ENCODE measurements around the gene SAMD13. TPM values are rescaled to one million over a fixed set of nuclear protein-coding genes. Genes with fewer than 3 reads are reported as not detected.

Gene SAMD13
- total and polyA plus RNA-seq, 5 donors from 2014 or later, result 0.17 to 0.42 (median 0.31) TPM; not detected in 2

DNA sequence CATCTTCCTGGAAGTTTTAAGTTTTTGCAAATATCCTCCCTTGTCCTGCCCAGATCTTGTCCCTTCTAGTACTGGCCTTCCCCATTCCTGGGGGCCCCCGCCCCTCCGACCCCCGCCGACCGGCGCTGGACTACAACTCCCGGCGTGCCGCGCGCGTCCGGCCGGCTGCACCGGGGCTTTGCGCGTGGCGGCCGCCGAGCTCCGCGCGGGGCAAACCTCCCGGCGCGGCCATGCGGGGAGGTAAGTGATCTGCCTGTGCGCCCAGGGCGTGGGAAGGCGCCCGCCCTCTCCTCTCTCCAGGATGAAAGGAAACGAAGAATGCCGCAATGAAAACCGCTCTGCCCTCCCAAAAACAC is 3.2 kb upstream of the SAMD13 start:
- Histone ChIP-seq H3K36me3 (ENCODE audit: control insufficient read depth, insufficient read depth, low read length) (no peaks in the 10 kb centered on the region), H3K27ac (ENCODE audit: insufficient read depth, low read length, poor library complexity, severe bottlenecking) (no peak overlapping the region), H3K27me3 (ENCODE audit: control insufficient read depth, insufficient read depth, low read length) (peaks cover 42% of the 10 kb centered on the region), H3K4me1 (ENCODE audit: control insufficient read depth, insufficient read depth, low read length, poor library complexity, severe bottlenecking) (peaks cover 15% of the 10 kb centered on the region), H3K9me3 (ENCODE audit: control insufficient read depth in 2 of 2, low read length in 2 of 2) (no peaks in the 10 kb centered on the region), H3K4me3 (ENCODE audit: low read depth, low read length) (peak overlapping the region; percentile 63)
- peak; percentile 58 to 68 for ATAC-seq (ENCODE audit: low read depth in 2 of 2)
- Mint-ChIP-seq H3K4me3 (peak overlapping the region; percentile 78 to 91 (median 88)), H3K9me3 (peaks cover 0 to 7% (median 6%) of the 10 kb centered on the region in 7 donors), H3K27ac (peak overlapping the region in 1 of 3 donors; percentile 32), H3K27me3 (peaks cover 65% of the 10 kb centered on the region), H3K36me3 (no peaks in the 10 kb centered on the region), H3K4me1 (peaks cover 4 to 33% (median 13%) of the 10 kb centered on the region in 4 donors)
- DNase-seq, result peak; percentile 2 to 49 (median 36)

GRCh38 chr1:84298684-84299535 is 2.6 kb upstream of the SAMD13 start:
- peak in 1 of 3 donors; percentile 18 for DNase-seq
- Mint-ChIP-seq H3K27ac (peak overlapping the region in 2 of 3 donors; percentile 34 to 68), H3K36me3 (no peaks in the 10 kb centered on the region), H3K4me3 (peak overlapping the region; percentile 83 to 91 (median 88)), H3K27me3 (peaks cover 71% of the 10 kb centered on the region), H3K9me3 (peaks cover 0 to 7% (median 6%) of the 10 kb centered on the region in 7 donors), H3K4me1 (peaks cover 6 to 37% (median 18%) of the 10 kb centered on the region in 4 donors)
- Histone ChIP-seq H3K4me3 (ENCODE audit: low read depth, low read length) (peak overlapping the region; percentile 61), H3K4me1 (ENCODE audit: control insufficient read depth, insufficient read depth, low read length, poor library complexity, severe bottlenecking) (peaks cover 15% of the 10 kb centered on the region), H3K27me3 (ENCODE audit: control insufficient read depth, insufficient read depth, low read length) (peaks cover 45% of the 10 kb centered on the region), H3K36me3 (ENCODE audit: control insufficient read depth, insufficient read depth, low read length) (no peaks in the 10 kb centered on the region), H3K9me3 (ENCODE audit: control insufficient read depth in 2 of 2, low read length in 2 of 2) (no peaks in the 10 kb centered on the region), H3K27ac (ENCODE audit: insufficient read depth, low read length, poor library complexity, severe bottlenecking) (no peak overlapping the region)
- ATAC-seq (ENCODE audit: low read depth in 2 of 2), result peak; percentile 27 to 33

- peak overlapping the region in 2 of 3 donors; percentile 34 to 68 for H3K27ac Mint-ChIP-seq
- peaks cover 71% of the 10 kb centered on the region for H3K27me3 Mint-ChIP-seq
- H3K4me3 Mint-ChIP-seq, result peak overlapping the region; percentile 81 to 89 (median 85)
- Histone ChIP-seq H3K27me3 (ENCODE audit: control insufficient read depth, insufficient read depth, low read length) (peaks cover 47% of the 10 kb centered on the region), H3K27ac (ENCODE audit: insufficient read depth, low read length, poor library complexity, severe bottlenecking) (no peak overlapping the region), H3K4me3 (ENCODE audit: low read depth, low read length) (no peak overlapping the region), H3K4me1 (ENCODE audit: control insufficient read depth, insufficient read depth, low read length, poor library complexity, severe bottlenecking) (peaks cover 15% of the 10 kb centered on the region), H3K9me3 (ENCODE audit: control insufficient read depth in 2 of 2, low read length in 2 of 2) (no peaks in the 10 kb centered on the region), H3K36me3 (ENCODE audit: control insufficient read depth, insufficient read depth, low read length) (no peaks in the 10 kb centered on the region)
- no peaks in the 10 kb centered on the region for H3K36me3 Mint-ChIP-seq
- peaks cover 6 to 37% (median 18%) of the 10 kb centered on the region in 4 donors for H3K4me1 Mint-ChIP-seq
- peaks cover 0 to 7% (median 5%) of the 10 kb centered on the region in 7 donors for H3K9me3 Mint-ChIP-seq
- DNase-seq (no peak), ATAC-seq (ENCODE audit: low read depth in 2 of 2) (no peak)
These were observed 1.9 kb upstream of the SAMD13 start for GRCh38 chr1:84299536-84300170.

GRCh38 chr1:84300501-84300900 is 1.0 kb upstream of the SAMD13 start:
- ATAC-seq (ENCODE audit: low read depth in 2 of 2) (no peak), DNase-seq (no peak)
- Mint-ChIP-seq H3K4me3 (no peak overlapping the region), H3K9me3 (peaks cover 0 to 7% (median 2%) of the 10 kb centered on the region in 7 donors), H3K36me3 (no peaks in the 10 kb centered on the region), H3K27me3 (peaks cover 73% of the 10 kb centered on the region), H3K4me1 (peaks cover 6 to 37% (median 18%) of the 10 kb centered on the region in 4 donors), H3K27ac (no peak overlapping the region)
- no peak overlapping the region for H3K27ac ChIP-seq (ENCODE audit: insufficient read depth, low read length, poor library complexity, severe bottlenecking)
- H3K9me3 ChIP-seq (ENCODE audit: control insufficient read depth in 2 of 2, low read length in 2 of 2), result no peaks in the 10 kb centered on the region
- H3K27me3 ChIP-seq (ENCODE audit: control insufficient read depth, insufficient read depth, low read length), result peaks cover 51% of the 10 kb centered on the region
- H3K36me3 ChIP-seq (ENCODE audit: control insufficient read depth, insufficient read depth, low read length), result no peaks in the 10 kb centered on the region
- no peak overlapping the region for H3K4me3 ChIP-seq (ENCODE audit: low read depth, low read length)
- peaks cover 15% of the 10 kb centered on the region for H3K4me1 ChIP-seq (ENCODE audit: control insufficient read depth, insufficient read depth, low read length, poor library complexity, severe bottlenecking)

- peaks cover 6 to 37% (median 18%) of the 10 kb centered on the region in 4 donors for H3K4me1 Mint-ChIP-seq
These were observed 377 bp downstream of the SAMD13 start for GRCh38 chr1:84301785-84302385.

DNA sequence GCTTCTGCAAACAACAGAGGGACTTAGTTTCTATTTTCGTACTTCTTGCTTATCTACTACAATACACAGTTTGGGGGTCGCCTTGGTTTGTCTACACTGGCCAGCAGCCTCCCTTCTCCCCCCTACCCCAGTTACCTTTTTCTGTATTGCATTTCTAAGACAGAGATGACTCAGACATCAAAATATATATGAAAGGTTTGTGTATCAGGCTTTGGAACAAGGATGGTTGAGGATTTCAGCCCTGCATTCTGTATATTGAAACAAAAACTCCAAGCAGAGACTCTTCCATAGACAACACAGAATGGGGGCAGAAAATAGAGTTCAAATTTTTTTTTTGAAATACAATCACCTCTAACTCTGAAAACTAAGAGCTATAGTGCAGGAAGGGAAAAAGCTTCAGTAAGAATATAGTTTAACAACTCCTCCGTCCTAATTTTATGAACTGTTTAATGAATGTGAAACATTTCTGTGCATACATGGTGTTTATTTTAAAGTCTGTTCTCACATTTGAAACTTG is 1.9 kb downstream of the SAMD13 start:
- Mint-ChIP-seq H3K36me3 (no peaks in the 10 kb centered on the region), H3K4me3 (peak overlapping the region in 2 of 4 donors; percentile 29 to 78), H3K27me3 (peaks cover 63% of the 10 kb centered on the region), H3K9me3 (peaks cover 0 to 14% (median 2%) of the 10 kb centered on the region in 7 donors), H3K27ac (peak overlapping the region; percentile 36 to 77 (median 68)), H3K4me1 (peaks cover 6 to 32% (median 14%) of the 10 kb centered on the region in 4 donors)
- DNase-seq (no peak), ATAC-seq (ENCODE audit: low read depth in 2 of 2) (no peak)
- H3K36me3 ChIP-seq (ENCODE audit: control insufficient read depth, insufficient read depth, low read length), result no peaks in the 10 kb centered on the region
- H3K9me3 ChIP-seq (ENCODE audit: control insufficient read depth in 2 of 2, low read length in 2 of 2), result peaks cover 7 to 8% of the 10 kb centered on the region in 2 experiments
- peaks cover 10% of the 10 kb centered on the region for H3K4me1 ChIP-seq (ENCODE audit: control insufficient read depth, insufficient read depth, low read length, poor library complexity, severe bottlenecking)
- H3K4me3 ChIP-seq (ENCODE audit: low read depth, low read length), result peak overlapping the region; percentile 10
- peaks cover 50% of the 10 kb centered on the region for H3K27me3 ChIP-seq (ENCODE audit: control insufficient read depth, insufficient read depth, low read length)
- no peak overlapping the region for H3K27ac ChIP-seq (ENCODE audit: insufficient read depth, low read length, poor library complexity, severe bottlenecking)

More at GRCh38 chr1:84301785-84302385, 377 bp downstream of the SAMD13 start:
- no peaks in the 10 kb centered on the region for H3K9me3 ChIP-seq (ENCODE audit: control insufficient read depth in 2 of 2, low read length in 2 of 2)
- peaks cover 48% of the 10 kb centered on the region for H3K27me3 ChIP-seq (ENCODE audit: control insufficient read depth, insufficient read depth, low read length)
- no peak overlapping the region for H3K27ac ChIP-seq (ENCODE audit: insufficient read depth, low read length, poor library complexity, severe bottlenecking)
- H3K4me3 ChIP-seq (ENCODE audit: low read depth, low read length), result peak overlapping the region; percentile 17
- Mint-ChIP-seq H3K9me3 (peaks cover 0 to 7% (median 1%) of the 10 kb centered on the region in 7 donors), H3K36me3 (no peaks in the 10 kb centered on the region), H3K27me3 (peaks cover 68% of the 10 kb centered on the region), H3K27ac (no peak overlapping the region), H3K4me3 (peak overlapping the region in 3 of 4 donors; percentile 2 to 78 (median 67))
- H3K4me1 ChIP-seq (ENCODE audit: control insufficient read depth, insufficient read depth, low read length, poor library complexity, severe bottlenecking), result peaks cover 15% of the 10 kb centered on the region
- H3K36me3 ChIP-seq (ENCODE audit: control insufficient read depth, insufficient read depth, low read length), result no peaks in the 10 kb centered on the region
- DNase-seq, result no peak
- no peak for ATAC-seq (ENCODE audit: low read depth in 2 of 2)

- Mint-ChIP-seq H3K4me3 (no peak overlapping the region), H3K4me1 (peaks cover 5 to 12% (median 8%) of the 10 kb centered on the region in 4 donors), H3K27ac (no peak overlapping the region), H3K27me3 (peaks cover 35% of the 10 kb centered on the region), H3K9me3 (peaks cover 0 to 14% (median 2%) of the 10 kb centered on the region in 7 donors), H3K36me3 (no peaks in the 10 kb centered on the region)
- Histone ChIP-seq H3K4me1 (ENCODE audit: control insufficient read depth, insufficient read depth, low read length, poor library complexity, severe bottlenecking) (no peaks in the 10 kb centered on the region), H3K27me3 (ENCODE audit: control insufficient read depth, insufficient read depth, low read length) (peaks cover 27% of the 10 kb centered on the region), H3K27ac (ENCODE audit: insufficient read depth, low read length, poor library complexity, severe bottlenecking) (no peak overlapping the region), H3K4me3 (ENCODE audit: low read depth, low read length) (no peak overlapping the region), H3K36me3 (ENCODE audit: control insufficient read depth, insufficient read depth, low read length) (no peaks in the 10 kb centered on the region), H3K9me3 (ENCODE audit: control insufficient read depth in 2 of 2, low read length in 2 of 2) (peaks cover 7 to 8% of the 10 kb centered on the region in 2 experiments)
- ATAC-seq (ENCODE audit: low read depth in 2 of 2) (no peak), DNase-seq (no peak)
These were observed 5.9 kb downstream of the SAMD13 start for GRCh38 chr1:84307398-84307797.

All from CD4-positive, CD25-positive, alpha-beta regulatory T cell (primary cell).